Endothelial cell of umbilical vein (primary cell): ENCODE measurements around the gene THSD7A. TPM values are rescaled to one million over a fixed set of nuclear protein-coding genes. Genes with fewer than 3 reads are reported as not detected.

ENCODE experiments used
- BruUV-seq: library from RNA; stranded (reverse); fragments of 400-500 nt; replicated peaks from 2 replicates; lab custom pipeline; 2021; lab: Mats Ljungman, UMichigan
- CTCF ChIA-PET: fragments of 300-600, 350-600 bp; sonication (Branson Sonifier 250); formaldehyde crosslinking; loops from one replicate; lab custom pipeline; 2021; ENCODE audit warnings: antibody characterized with exemption, inconsistent platforms; lab: Charles Lee
- POLR2A ChIA-PET: fragments of 300-600, 350-600 bp; sonication (Branson Sonifier 250); formaldehyde crosslinking; loops from one replicate; lab custom pipeline; 2021; ENCODE audit warnings: antibody characterized with exemption, inconsistent platforms; lab: Charles Lee
- DNase-seq: peaks from one replicate; pipeline ENCODE4 v3.0.0-alpha.2; 2011; ENCODE audit warnings: low read depth, low spot score
- FAIRE-seq: peaks from 2 replicates; lab custom pipeline; 2011; peaks lifted over from hg19 to GRCh38; lab: Jason Lieb, UNC
- H2AFZ ChIP-seq: 2 replicates; pipeline ENCODE4 v1.6.0; 2012; ENCODE audit warnings: low read depth, low read length, control low read depth, inconsistent platforms
- H3K27ac ChIP-seq: 2 replicates; pipeline ENCODE4 v1.5.1; 2011; ENCODE audit warnings: low read depth, mild to moderate bottlenecking, control low read depth, low read length, moderate library complexity; ENCODE audit not compliant: insufficient read depth
- H3K27me3 ChIP-seq, 2 experiments: 2 replicates each; pipeline versions ENCODE4 v1.6.0 to v1.6.1; 2011; ENCODE audit warnings: low read length in 2 of 2, mixed read lengths in 1 of 2; ENCODE audit not compliant: control insufficient read depth in 2 of 2, insufficient read depth in 2 of 2
- H3K36me3 ChIP-seq, 2 experiments: 2 replicates in 1 of 2; 3 replicates in 1 of 2; pipeline ENCODE4 v1.5.1; 2011; ENCODE audit warnings: low read length in 2 of 2, mild to moderate bottlenecking in 1 of 2, moderate library complexity in 1 of 2; ENCODE audit not compliant: control insufficient read depth in 2 of 2, insufficient read depth in 2 of 2; ENCODE audit errors: extremely low read depth in 1 of 2
- H3K4me1 ChIP-seq: 3 replicates; pipeline ENCODE4 v1.5.1; 2011; ENCODE audit warnings: mild to moderate bottlenecking, low read length; ENCODE audit not compliant: control insufficient read depth, insufficient read depth; ENCODE audit errors: extremely low read depth
- H3K4me2 ChIP-seq: 2 replicates; pipeline ENCODE4 v1.6.1; 2011; ENCODE audit warnings: low read length, control low read depth, mixed read lengths; ENCODE audit not compliant: insufficient read depth
- H3K4me3 ChIP-seq, 3 experiments: fragments of 200-600 bp in 1 of 3; sonication (generic), shearing (Covaris generic) in 1 of 3; replicated peaks in 1 of 3; 2 replicates each; pipeline ENCODE4 v1.5.1; 2011 to 2016; ENCODE audit warnings: control low read depth in 3 of 3, low read length in 3 of 3, mild to moderate bottlenecking in 2 of 3, inconsistent platforms in 1 of 3, low read depth in 1 of 3, moderate library complexity in 1 of 3; ENCODE audit not compliant: insufficient read depth in 1 of 3
- H3K79me2 ChIP-seq: 2 replicates; pipeline ENCODE4 v1.6.0; 2012; ENCODE audit warnings: low read length, inconsistent platforms; ENCODE audit not compliant: control insufficient read depth, insufficient read depth
- H3K9ac ChIP-seq: replicated peaks from 2 replicates; pipeline ENCODE3; 2011; ENCODE audit warnings: low read length, control low read depth; ENCODE audit not compliant: insufficient read depth; ENCODE audit errors: extremely low read depth
- H3K9me1 ChIP-seq: replicated peaks from 3 replicates; pipeline ENCODE4 v1.6.0; 2011; ENCODE audit warnings: mild to moderate bottlenecking, low read length; ENCODE audit not compliant: control insufficient read depth, insufficient read depth; ENCODE audit errors: extremely low read depth
- H3K9me3 ChIP-seq: replicated peaks from 2 replicates; pipeline ENCODE4 v1.5.1; 2012; ENCODE audit warnings: low read length, inconsistent platforms; ENCODE audit not compliant: control insufficient read depth, insufficient read depth
- H4K20me1 ChIP-seq: replicated peaks from 2 replicates; pipeline ENCODE3; 2011; ENCODE audit warnings: mild to moderate bottlenecking, low read length; ENCODE audit not compliant: control insufficient read depth, insufficient read depth; ENCODE audit errors: extremely low read depth
- EZH2 ChIP-seq: IDR thresholded peaks from 2 replicates; pipeline ENCODE4 v1.6.1; 2012; ENCODE audit warnings: borderline replicate concordance, low read depth, mild to moderate bottlenecking, moderate library complexity, low read length, inconsistent platforms; ENCODE audit not compliant: severe bottlenecking
- FOS ChIP-seq: IDR thresholded peaks from 2 replicates; pipeline ENCODE4 v1.6.1; 2011; ENCODE audit warnings: mild to moderate bottlenecking, low read length, moderate library complexity, borderline replicate concordance; ENCODE audit not compliant: insufficient read depth
- GATA2 ChIP-seq: IDR thresholded peaks from 2 replicates; pipeline ENCODE4 v1.7.0; 2011; ENCODE audit warnings: low read depth, mild to moderate bottlenecking, moderate library complexity, mixed read lengths, low read length; ENCODE audit not compliant: insufficient read length, insufficient read depth
- JUN ChIP-seq: IDR thresholded peaks from 2 replicates; pipeline ENCODE4 v1.6.1; 2011; ENCODE audit warnings: borderline replicate concordance, low read depth; ENCODE audit not compliant: insufficient read length, insufficient read depth
- MYC ChIP-seq: IDR thresholded peaks from one replicate; pipeline ENCODE4 v1.6.1; 2011; ENCODE audit warnings: mild to moderate bottlenecking, low read depth, low read length
- POLR2A ChIP-seq: IDR thresholded peaks from 2 replicates; pipeline ENCODE4 v1.6.1; 2012; ENCODE audit warnings: low read depth, mild to moderate bottlenecking, control low read depth, low read length
- POLR2AphosphoS5 ChIP-seq: IDR thresholded peaks from 2 replicates; pipeline ENCODE4 v1.6.1; 2012; ENCODE audit warnings: low read depth, mild to moderate bottlenecking, control low read depth, low read length, moderate library complexity; ENCODE audit not compliant: insufficient read depth
- dilution Hi-C: fragments of 300-500 bp; cut with MboI; formaldehyde crosslinking; loops from one replicate; pipeline ENCODE4 v1.15.0; 2019; ENCODE audit warnings: low sequenced_read_pairs; ENCODE audit not compliant: extremely low pct_ligation_motif_present
- intact Hi-C: fragments of 100-400 bp; cut with micrococcal nuclease; formaldehyde crosslinking; loops from one replicate; pipeline ENCODE4 v1.10.0; 2022
- polyA plus RNA-seq, 4 experiments: library from polyadenylated mRNA; depleted of rRNA in 3 of 4; stranded (reverse) in 3 of 4; unstranded in 1 of 4; fragments of >200 nt; gene quantifications; 2 replicates each; pipeline versions ENCODE4 v1.2.1 to v1.2.3, GENCODE V29; 2011 to 2012; ENCODE audit warnings: missing spikeins in 1 of 4
- total RNA-seq: library from RNA; stranded (reverse); gene quantifications from 2 replicates; pipeline ENCODE4 v1.2.3, GENCODE V29; 2021
- TF ChIP-seq, protein P1 (sequence below): IDR thresholded peaks from 2 replicates; pipeline ENCODE4 v1.6.1; 2011; ENCODE audit not compliant: insufficient read depth, insufficient read length
- TF ChIP-seq, protein P2 (sequence below), 2 donors: IDR thresholded peaks; 1 replicate in 1 of 2; 2 replicates in 1 of 2; pipeline ENCODE4 v1.5.1; 2011; ENCODE audit warnings: low read length in 2 of 2, mild to moderate bottlenecking in 2 of 2, moderate library complexity in 2 of 2, control low read depth in 1 of 2, inconsistent platforms in 1 of 2, low read depth in 1 of 2; ENCODE audit not compliant: insufficient read depth in 1 of 2; ENCODE audit errors: extremely low read depth in 1 of 2

Gene THSD7A
- total and polyA plus RNA-seq, 2 donors (not counting 3 experiments of a cell fraction or from before 2014, with no cell fraction given): 3.3 to 12.7 TPM

DNA sequence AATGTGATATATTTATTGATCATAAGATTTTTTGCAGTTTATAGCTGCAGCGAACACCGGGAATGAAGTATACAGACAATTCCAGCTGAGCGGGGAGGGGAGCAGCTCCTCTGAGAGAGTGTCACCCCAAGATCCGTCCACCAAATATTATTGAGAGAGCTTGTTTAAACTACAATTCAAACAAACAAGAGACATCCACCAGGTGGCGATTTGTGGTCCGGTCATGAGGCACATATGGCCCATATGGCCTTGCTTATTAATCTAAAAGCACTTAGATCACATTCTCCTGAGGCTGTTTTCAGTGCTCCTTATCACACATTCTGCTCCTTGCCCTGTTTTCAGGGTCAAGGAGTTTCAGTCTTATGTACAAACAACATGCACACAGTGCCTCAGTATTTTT, 83.1 kb downstream of the THSD7A start:
- CTCF ChIA-PET: interaction anchor here (1.2 to 1.6 kb wide), 3 partner anchors 9 to 573 kb away, joined by 3 read pairs; no protein-coding TSS in a partner anchor
- no peak overlapping the region for H3K27ac ChIP-seq
- POLR2A ChIA-PET: no interaction called here
- H3K27me3 ChIP-seq: no peaks in the 10 kb centered on the region
- H3K79me2 ChIP-seq: no peaks in the 10 kb centered on the region
- no TSS peak for BruUV-seq
- no peak for FAIRE-seq
- no peak overlapping the region for H3K9ac ChIP-seq
- no peaks in the 10 kb centered on the region for H3K9me1 ChIP-seq
- DNase-seq: no peak
- no peaks in the 10 kb centered on the region for H3K36me3 ChIP-seq
- intact Hi-C loops (no loop called here), dilution Hi-C loops (no loop called here)
- no peaks in the 10 kb centered on the region for H3K9me3 ChIP-seq
- H4K20me1 ChIP-seq: no peaks in the 10 kb centered on the region
- TF ChIP-seq POLR2A (no peak), MYC (no peak), FOS (no peak), EZH2 (no peak), JUN (no peak), GATA2 (no peak), POLR2AphosphoS5 (no peak)
- TF ChIP-seq, protein P1, sequence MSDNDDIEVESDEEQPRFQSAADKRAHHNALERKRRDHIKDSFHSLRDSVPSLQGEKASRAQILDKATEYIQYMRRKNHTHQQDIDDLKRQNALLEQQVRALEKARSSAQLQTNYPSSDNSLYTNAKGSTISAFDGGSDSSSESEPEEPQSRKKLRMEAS: no peak
- TF ChIP-seq, protein P2, sequence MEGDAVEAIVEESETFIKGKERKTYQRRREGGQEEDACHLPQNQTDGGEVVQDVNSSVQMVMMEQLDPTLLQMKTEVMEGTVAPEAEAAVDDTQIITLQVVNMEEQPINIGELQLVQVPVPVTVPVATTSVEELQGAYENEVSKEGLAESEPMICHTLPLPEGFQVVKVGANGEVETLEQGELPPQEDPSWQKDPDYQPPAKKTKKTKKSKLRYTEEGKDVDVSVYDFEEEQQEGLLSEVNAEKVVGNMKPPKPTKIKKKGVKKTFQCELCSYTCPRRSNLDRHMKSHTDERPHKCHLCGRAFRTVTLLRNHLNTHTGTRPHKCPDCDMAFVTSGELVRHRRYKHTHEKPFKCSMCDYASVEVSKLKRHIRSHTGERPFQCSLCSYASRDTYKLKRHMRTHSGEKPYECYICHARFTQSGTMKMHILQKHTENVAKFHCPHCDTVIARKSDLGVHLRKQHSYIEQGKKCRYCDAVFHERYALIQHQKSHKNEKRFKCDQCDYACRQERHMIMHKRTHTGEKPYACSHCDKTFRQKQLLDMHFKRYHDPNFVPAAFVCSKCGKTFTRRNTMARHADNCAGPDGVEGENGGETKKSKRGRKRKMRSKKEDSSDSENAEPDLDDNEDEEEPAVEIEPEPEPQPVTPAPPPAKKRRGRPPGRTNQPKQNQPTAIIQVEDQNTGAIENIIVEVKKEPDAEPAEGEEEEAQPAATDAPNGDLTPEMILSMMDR (IDR thresholded peaks at IDR 0.05; ENCODE audit: extremely low read depth in 1 of 2, insufficient read depth in 1 of 2, low read depth in 1 of 2, low read length in 2 of 2): no peak
- no peak overlapping the region for H2AFZ ChIP-seq
- no peaks in the 10 kb centered on the region for H3K4me1 ChIP-seq
- no peak overlapping the region for H3K4me2 ChIP-seq
- no peak overlapping the region for H3K4me3 ChIP-seq
